CD4-positive, alpha-beta T cell treated with Interleukin-17A for 1 hour (primary cell): Measurements from ENCODE around the gene B9D2.

ENCODE experiments used
- DNase-seq: peaks from one replicate; pipeline ENCODE4 v3.0.0-alpha.2; 2020

Gene B9D2

GRCh38 chr19:41307954-41308449 is 55.9 kb downstream of the B9D2 start:
- DNase-seq = no peak

GRCh38 chr19:41307090-41307875 is 56.7 kb downstream of the B9D2 start:
- peak; percentile 73 for DNase-seq

GRCh38 chr19:41305927-41306793 is 57.8 kb downstream of the B9D2 start:
- no peak for DNase-seq

GRCh38 chr19:41304706-41305483 is 59.1 kb downstream of the B9D2 start:
- no peak for DNase-seq
